Measurements from ENCODE around the gene NUP93. TPM values are rescaled to one million over a fixed set of nuclear protein-coding genes. Genes with fewer than 3 reads are reported as not detected.

Gene NUP93
- total RNA-seq, 1 donor from 2014 or later: 92.9 TPM

GRCh38 chr16:56844056-56844455 is 114.1 kb downstream of the NUP93 start:
- Mint-ChIP-seq H3K27ac (ENCODE audit: unreplicated experiment) (no peak overlapping the region), H3K4me1 (ENCODE audit: unreplicated experiment) (peaks cover 22% of the 10 kb centered on the region), H3K4me3 (ENCODE audit: unreplicated experiment) (no peak overlapping the region), H3K27me3 (ENCODE audit: unreplicated experiment) (no peaks in the 10 kb centered on the region), H3K36me3 (ENCODE audit: low read depth, unreplicated experiment) (peaks cover 15% of the 10 kb centered on the region), H3K9me3 (ENCODE audit: unreplicated experiment) (no peaks in the 10 kb centered on the region)
- no peak for DNase-seq (ENCODE audit: low spot score)
- TF ChIP-seq, protein P1, sequence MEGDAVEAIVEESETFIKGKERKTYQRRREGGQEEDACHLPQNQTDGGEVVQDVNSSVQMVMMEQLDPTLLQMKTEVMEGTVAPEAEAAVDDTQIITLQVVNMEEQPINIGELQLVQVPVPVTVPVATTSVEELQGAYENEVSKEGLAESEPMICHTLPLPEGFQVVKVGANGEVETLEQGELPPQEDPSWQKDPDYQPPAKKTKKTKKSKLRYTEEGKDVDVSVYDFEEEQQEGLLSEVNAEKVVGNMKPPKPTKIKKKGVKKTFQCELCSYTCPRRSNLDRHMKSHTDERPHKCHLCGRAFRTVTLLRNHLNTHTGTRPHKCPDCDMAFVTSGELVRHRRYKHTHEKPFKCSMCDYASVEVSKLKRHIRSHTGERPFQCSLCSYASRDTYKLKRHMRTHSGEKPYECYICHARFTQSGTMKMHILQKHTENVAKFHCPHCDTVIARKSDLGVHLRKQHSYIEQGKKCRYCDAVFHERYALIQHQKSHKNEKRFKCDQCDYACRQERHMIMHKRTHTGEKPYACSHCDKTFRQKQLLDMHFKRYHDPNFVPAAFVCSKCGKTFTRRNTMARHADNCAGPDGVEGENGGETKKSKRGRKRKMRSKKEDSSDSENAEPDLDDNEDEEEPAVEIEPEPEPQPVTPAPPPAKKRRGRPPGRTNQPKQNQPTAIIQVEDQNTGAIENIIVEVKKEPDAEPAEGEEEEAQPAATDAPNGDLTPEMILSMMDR (IDR thresholded peaks at IDR 0.05; ENCODE audit: unreplicated experiment): no peak

DNA sequence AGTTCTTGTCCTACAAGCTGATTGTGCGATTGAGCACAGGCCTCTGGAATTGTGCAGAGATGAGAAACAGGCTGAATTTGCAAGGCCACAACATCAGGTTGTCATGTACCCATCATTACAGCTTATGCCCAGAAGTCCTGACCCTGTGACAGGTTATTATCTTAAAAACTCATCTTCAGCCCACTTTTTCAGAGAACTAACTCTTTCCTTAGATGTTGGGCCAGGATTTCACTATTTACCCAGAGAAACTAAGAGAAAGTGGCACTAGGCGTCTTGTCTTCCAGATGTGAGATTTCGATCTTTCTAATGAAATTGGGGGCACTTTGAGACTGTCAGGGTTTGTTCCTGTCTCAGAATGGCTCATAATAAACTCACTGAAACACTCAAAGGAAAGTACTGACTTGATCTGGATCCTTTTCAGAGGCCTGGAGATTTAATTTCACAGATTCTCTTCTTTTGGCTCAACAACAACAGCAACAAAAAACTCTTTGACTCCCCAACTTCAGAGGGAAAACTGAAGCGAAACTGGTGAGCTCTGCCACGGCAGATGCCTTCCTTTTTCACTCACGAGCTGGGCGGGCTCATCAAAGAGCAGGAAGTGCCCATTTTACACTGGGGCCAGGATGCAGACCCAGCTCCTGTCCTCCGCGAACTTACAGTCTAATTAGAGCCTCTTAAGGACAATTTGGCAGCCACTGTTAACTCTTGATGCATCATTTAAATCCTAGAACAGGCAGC is 117.4 kb downstream of the NUP93 start:
- TF ChIP-seq, protein P1 (IDR thresholded peaks at IDR 0.05; ENCODE audit: unreplicated experiment): no peak
- no peak for DNase-seq (ENCODE audit: low spot score)
- H3K4me1 Mint-ChIP-seq (ENCODE audit: unreplicated experiment): peaks cover 23% of the 10 kb centered on the region
- peaks cover 9% of the 10 kb centered on the region for H3K36me3 Mint-ChIP-seq (ENCODE audit: low read depth, unreplicated experiment)
- H3K27ac Mint-ChIP-seq (ENCODE audit: unreplicated experiment): no peak overlapping the region
- H3K4me3 Mint-ChIP-seq (ENCODE audit: unreplicated experiment): no peak overlapping the region
- no peaks in the 10 kb centered on the region for H3K27me3 Mint-ChIP-seq (ENCODE audit: unreplicated experiment)
- H3K9me3 Mint-ChIP-seq (ENCODE audit: unreplicated experiment): no peaks in the 10 kb centered on the region

- DNase-seq (ENCODE audit: low spot score): no peak
- H3K27ac Mint-ChIP-seq (ENCODE audit: unreplicated experiment): no peak overlapping the region
Observed at GRCh38 chr16:56848029-56848936, 118.4 kb downstream of the NUP93 start.

DNA sequence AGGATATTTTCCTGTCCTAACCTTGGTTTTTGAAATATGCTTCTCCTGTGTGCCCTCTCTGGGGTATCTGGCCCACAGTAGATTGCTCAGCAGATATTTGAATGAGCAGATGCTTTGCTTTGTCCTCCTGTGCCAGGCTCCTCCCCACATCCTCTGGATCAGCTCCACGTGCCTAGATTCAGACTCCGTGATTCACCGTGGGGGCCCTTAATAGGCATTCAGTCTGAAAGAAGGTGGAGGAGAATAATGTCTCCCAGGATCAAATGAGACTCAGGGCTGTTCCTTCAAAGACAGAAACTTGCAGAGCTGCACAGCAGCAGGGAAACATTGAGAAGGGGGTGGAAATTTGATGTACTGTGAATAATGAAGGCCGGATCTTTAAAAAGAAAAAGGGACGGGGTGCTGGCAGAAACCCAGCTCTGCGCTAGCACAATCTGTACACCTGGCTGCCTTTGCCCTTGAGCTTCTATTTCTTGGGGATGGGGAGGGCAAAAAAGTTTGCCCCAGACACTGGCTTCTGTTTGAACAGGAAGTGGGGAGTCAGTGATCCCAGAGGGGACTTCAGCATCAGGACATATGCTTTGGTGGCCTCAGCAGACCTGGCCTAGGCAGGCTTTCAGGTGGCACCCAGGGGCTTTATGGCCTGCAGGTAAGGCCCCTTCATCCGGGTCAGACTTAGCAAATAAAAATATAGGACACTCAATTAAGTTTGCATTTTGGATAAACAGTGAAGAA is 119.2 kb downstream of the NUP93 start:
- DNase-seq (ENCODE audit: low spot score): no peak
- H3K27ac Mint-ChIP-seq (ENCODE audit: unreplicated experiment): no peak overlapping the region

More at GRCh38 chr16:56848029-56848936, 118.4 kb downstream of the NUP93 start:
- TF ChIP-seq, protein P1 (IDR thresholded peaks at IDR 0.05; ENCODE audit: unreplicated experiment): no peak
- Mint-ChIP-seq H3K9me3 (ENCODE audit: unreplicated experiment) (no peaks in the 10 kb centered on the region), H3K4me3 (ENCODE audit: unreplicated experiment) (no peak overlapping the region), H3K4me1 (ENCODE audit: unreplicated experiment) (peaks cover 23% of the 10 kb centered on the region), H3K27me3 (ENCODE audit: unreplicated experiment) (no peaks in the 10 kb centered on the region), H3K36me3 (ENCODE audit: low read depth, unreplicated experiment) (peaks cover 6% of the 10 kb centered on the region)

More for the DNA sequence above, 119.2 kb downstream of the NUP93 start:
- Mint-ChIP-seq H3K9me3 (ENCODE audit: unreplicated experiment) (no peaks in the 10 kb centered on the region), H3K4me3 (ENCODE audit: unreplicated experiment) (no peak overlapping the region), H3K4me1 (ENCODE audit: unreplicated experiment) (peaks cover 23% of the 10 kb centered on the region), H3K27me3 (ENCODE audit: unreplicated experiment) (no peaks in the 10 kb centered on the region), H3K36me3 (ENCODE audit: low read depth, unreplicated experiment) (no peaks in the 10 kb centered on the region)
- TF ChIP-seq, protein P1 (IDR thresholded peaks at IDR 0.05; ENCODE audit: unreplicated experiment): no peak
